Pulmonary artery endothelial cell (primary cell): ENCODE data around the gene CD276. TPM values are rescaled to one million over a fixed set of nuclear protein-coding genes. Genes with fewer than 3 reads are reported as not detected.

Source experiments
- total RNA-seq: library from RNA; depleted of rRNA; stranded (reverse); fragments of >200 nt; gene quantifications from 2 replicates; pipeline ENCODE4 v1.2.3, GENCODE V29; 2014

CD276 gene
- total RNA-seq, 1 donor from 2014 or later: 87.2 TPM

Other genes with a start within 250 kb of the CD276 start
- not detected in 2 replicates for gene REC114, start 241.2 kb upstream of the CD276 start, total RNA-seq
- 87.8 and 104 TPM in 2 replicates for gene NPTN, start 51.0 kb upstream of the CD276 start, total RNA-seq
- gene INSYN1, start 69.0 kb downstream of the CD276 start, total RNA-seq: 0.11 and 0.26 TPM in 2 replicates
- gene TBC1D21, start 189.2 kb downstream of the CD276 start, total RNA-seq: not detected in 2 replicates
- gene LOXL1, start 242.1 kb downstream of the CD276 start, total RNA-seq: 0.28 and 4.4 TPM in 2 replicates